Right cardiac atrium (tissue), 5 donors: ENCODE measurements around the gene CLDN4. TPM values are rescaled to one million over a fixed set of nuclear protein-coding genes. Genes with fewer than 3 reads are reported as not detected.

ENCODE experiments used
- ATAC-seq, 2 donors: fragments of 200-7000 bp; cut with Tn5 transposase; one replicate each; pipeline versions ENCODE4 v1.8.0 to v1.9.1; 2020; ENCODE audit warnings: moderate library complexity in 2 of 2, mild to moderate bottlenecking in 1 of 2
- DNase-seq, 3 donors: peaks; one replicate each; pipeline ENCODE4 v3.0.0-alpha.2; 2020
- H3K27ac ChIP-seq: one replicate; pipeline ENCODE4 v1.5.1; 2013; ENCODE audit warnings: mild to moderate bottlenecking, low read length, control low read depth, moderate library complexity
- H3K27me3 ChIP-seq: one replicate; pipeline ENCODE4 v1.6.1; 2013; ENCODE audit not compliant: control insufficient read depth, insufficient read depth
- H3K4me1 ChIP-seq: one replicate; pipeline ENCODE4 v1.6.1; 2013; ENCODE audit warnings: low read length; ENCODE audit not compliant: control insufficient read depth, insufficient read depth
- H3K4me3 ChIP-seq: one replicate; pipeline ENCODE4 v1.5.1; 2013; ENCODE audit warnings: low read length, control low read depth
- H3K9me3 ChIP-seq: one replicate; pipeline ENCODE4 v1.6.1; 2013; ENCODE audit warnings: low read length; ENCODE audit not compliant: control insufficient read depth
- WGBS: extraction: QIAGEN DNeasy Blood & Tissue Kit; methylation state at CpG from one replicate; pipeline ENCODE4 v1.1.7; 2013; 5-methylcytosine and 5-hydroxymethylcytosine counted together
- intact Hi-C, 4 donors: fragments of 100-400 bp; cut with DNase I; formaldehyde crosslinking; loops; one replicate each; pipeline versions ENCODE4 v1.11.0 to v1.14.0; 2022 to 2023
- polyA plus RNA-seq: library from polyadenylated mRNA; stranded (reverse); fragments of 200-250 nt; gene quantifications from one replicate; pipeline ENCODE4 v1.2.3, GENCODE V29; 2013
- total RNA-seq, 4 donors: library from RNA; stranded (reverse); fragmentation: NEBNext Ultra II Directional; extraction: Animal tissue kit (Norgen Biotek cat#: 25700); gene quantifications; one replicate each; pipeline ENCODE4 v1.2.1, GENCODE V29; 2021
- donor health status: healthy with polysubstance abuse.
- donor health status: DM: no; HTN: yes; CAD: no.
- donor health status: DM: no; HTN: no; CAD: no.
- donor health status: DM: no; HTN: yes; CAD: no; lungs with severe emphysema.
- donor health status: DM: yes; HTN: yes; CAD: no.

CLDN4 gene
- total and polyA plus RNA-seq, 5 donors, result 0.09 to 0.23 (median 0.14) TPM; not detected in 2

GRCh38 chr7:73880755-73881328 lies 50.0 kb downstream of the CLDN4 start:
- H3K4me3 ChIP-seq, result no peak overlapping the region
- peak in 1 of 3 donors; percentile 71 for DNase-seq
- ATAC-seq, result peak; percentile 14 to 16
- no peaks in the 10 kb centered on the region for H3K9me3 ChIP-seq
- WGBS, result 39% methylated on average over 13 of the region's 13 CpGs
- H3K27ac ChIP-seq, result peak overlapping the region; percentile 61
- peaks cover 10% of the 10 kb centered on the region for H3K4me1 ChIP-seq
- intact Hi-C loops, result loop anchor here in 1 of 4 donors (5.0 kb wide), 1 partner anchor 146 kb away; the partner anchor contains the start of gene ELN
- H3K27me3 ChIP-seq, result no peaks in the 10 kb centered on the region

- H3K27me3 ChIP-seq, result no peaks in the 10 kb centered on the region
- no peak overlapping the region for H3K4me3 ChIP-seq
- ATAC-seq, result peak; percentile 21 to 60
- no peak for DNase-seq
- peaks cover 14% of the 10 kb centered on the region for H3K4me1 ChIP-seq
- WGBS, result 49% methylated on average over 5 of the region's 5 CpGs
- H3K27ac ChIP-seq, result peak overlapping the region; percentile 61
- H3K9me3 ChIP-seq, result no peaks in the 10 kb centered on the region
- intact Hi-C loops, result loop anchor here in 1 of 4 donors (5.0 kb wide), 1 partner anchor 146 kb away; the partner anchor contains the start of gene ELN
Measured at GRCh38 chr7:73881352-73882046, 50.7 kb downstream of the CLDN4 start.

GRCh38 chr7:73882047-73882402 lies 51.2 kb downstream of the CLDN4 start:
- H3K27me3 ChIP-seq, result no peaks in the 10 kb centered on the region
- WGBS, result 78% methylated on average over 3 of the region's 3 CpGs
- no peak overlapping the region for H3K4me3 ChIP-seq
- no peaks in the 10 kb centered on the region for H3K9me3 ChIP-seq
- no peak overlapping the region for H3K27ac ChIP-seq
- intact Hi-C loops, result loop anchor here in 1 of 4 donors (5.0 kb wide), 1 partner anchor 145 kb away; the partner anchor contains the start of gene ELN
- H3K4me1 ChIP-seq, result peaks cover 20% of the 10 kb centered on the region
- ATAC-seq (no peak), DNase-seq (no peak)

Other genes starting within 250 kb of the CLDN4 start
- gene MLXIPL, start 206.5 kb upstream of the CLDN4 start, total RNA-seq, result 1 to 10 TPM; 3.2 to 5.9 (median 3.6) TPM
- 14.8 TPM for gene MLXIPL, start 206.5 kb upstream of the CLDN4 start, polyA plus RNA-seq
- 1 to 10 TPM; 1.6 to 2.5 (median 2.1) TPM for gene VPS37D, start 163.2 kb upstream of the CLDN4 start, total RNA-seq
- gene VPS37D, start 163.2 kb upstream of the CLDN4 start, polyA plus RNA-seq, result 2.2 TPM
- gene DNAJC30, start 147.5 kb upstream of the CLDN4 start, total RNA-seq, result 10 to 100 TPM; 14.5 to 21.1 (median 17.6) TPM
- 20.1 TPM for gene DNAJC30, start 147.5 kb upstream of the CLDN4 start, polyA plus RNA-seq
- 10 to 100 TPM; 53.0 to 72.0 (median 58.9) TPM for gene BUD23, start 147.4 kb upstream of the CLDN4 start, total RNA-seq
- 97.5 TPM for gene BUD23, start 147.4 kb upstream of the CLDN4 start, polyA plus RNA-seq
- 1 to 10 TPM; 1.7 to 3.1 (median 2.3) TPM for gene STX1A, start 111.3 kb upstream of the CLDN4 start, total RNA-seq
- 1.8 TPM for gene STX1A, start 111.3 kb upstream of the CLDN4 start, polyA plus RNA-seq
- 10 to 100 TPM; 21.1 to 28.7 (median 23.9) TPM for gene ABHD11, start 92.2 kb upstream of the CLDN4 start, total RNA-seq
- gene ABHD11, start 92.2 kb upstream of the CLDN4 start, polyA plus RNA-seq, result 31.2 TPM
- not detected for gene CLDN3, start 60.7 kb upstream of the CLDN4 start, total RNA-seq
- not detected for gene CLDN3, start 60.7 kb upstream of the CLDN4 start, polyA plus RNA-seq
- gene METTL27, start 11.5 kb downstream of the CLDN4 start, total RNA-seq, result under 1 TPM in 3 of 4 donors, not detected in 1; 0.48 to 0.64 (median 0.53) TPM
- 0.38 TPM for gene METTL27, start 11.5 kb downstream of the CLDN4 start, polyA plus RNA-seq
- gene TMEM270, start 30.2 kb downstream of the CLDN4 start, total RNA-seq, result not detected
- gene TMEM270, start 30.2 kb downstream of the CLDN4 start, polyA plus RNA-seq, result not detected
- 100 to 1,000 TPM in 3 of 4 donors, 10 to 100 TPM in 1; 100.0 to 323 (median 120) TPM for gene ELN, start 197.2 kb downstream of the CLDN4 start, total RNA-seq
- gene ELN, start 197.2 kb downstream of the CLDN4 start, polyA plus RNA-seq, result 73.4 TPM